IMR-90 (cell line): Measurements from ENCODE around the gene AHNAK. TPM values are rescaled to one million over a fixed set of nuclear protein-coding genes. Genes with fewer than 3 reads are reported as not detected.

Source experiments
- ATAC-seq: fragments of 200-7000 bp; cut with Tn5 transposase; 2 replicates; pipeline ENCODE4 v1.9.1; 2020; ENCODE audit warnings: low read depth, mild to moderate bottlenecking, moderate library complexity
- BruUV-seq: library from RNA; stranded (reverse); fragments of 400-500 nt; replicated peaks from 2 replicates; lab custom pipeline; 2021; lab: Mats Ljungman, UMichigan
- CTCF ChIA-PET: fragments of 300-600 bp; formaldehyde crosslinking; extraction: SDS; loops from one replicate; lab custom pipeline; 2021; ENCODE audit warnings: antibody characterized with exemption; lab: Yijun Ruan, JAX
- POLR2A ChIA-PET: fragments of 300-600 bp; sonication (Branson Sonifier 250); formaldehyde crosslinking; loops from one replicate; lab custom pipeline; 2022; ENCODE audit warnings: antibody characterized with exemption; ENCODE audit not compliant: unreplicated experiment; lab: Charles Lee
- DNase-seq: peaks from one replicate; pipeline ENCODE4 v3.0.0; 2013
- H2AFZ ChIP-seq: replicated peaks from 2 replicates; pipeline ENCODE3; 2013; ENCODE audit warnings: low read length, mild to moderate bottlenecking; ENCODE audit not compliant: poor library complexity
- H2AK5ac ChIP-seq: 2 replicates; pipeline ENCODE4 v1.6.1; 2013; ENCODE audit warnings: low read depth, low read length, inconsistent platforms
- H2AK9ac ChIP-seq: replicated peaks from 2 replicates; pipeline ENCODE3; 2013; ENCODE audit warnings: mild to moderate bottlenecking, low read depth, low read length, moderate library complexity; ENCODE audit not compliant: poor library complexity
- H2BK120ac ChIP-seq: 2 replicates; pipeline ENCODE4 v1.6.1; 2013; ENCODE audit warnings: low read depth, low read length, inconsistent platforms
- H2BK15ac ChIP-seq: 3 replicates; pipeline ENCODE4 v1.6.1; 2013; ENCODE audit warnings: low read depth, low read length, inconsistent platforms
- H2BK20ac ChIP-seq: 2 replicates; pipeline ENCODE4 v1.6.1; 2013; ENCODE audit warnings: low read depth, mild to moderate bottlenecking, inconsistent platforms, low read length, moderate library complexity
- H2BK5ac ChIP-seq: 2 replicates; pipeline ENCODE4 v1.6.1; 2013; ENCODE audit warnings: mild to moderate bottlenecking, low read depth, low read length, inconsistent platforms; ENCODE audit not compliant: poor library complexity, severe bottlenecking
- H3K14ac ChIP-seq: replicated peaks from 2 replicates; pipeline ENCODE4 v1.6.1; 2013; ENCODE audit warnings: low read depth, low read length, inconsistent platforms
- H3K18ac ChIP-seq: 2 replicates; pipeline ENCODE4 v1.6.1; 2013; ENCODE audit warnings: low read depth, low read length, control low read depth
- H3K23ac ChIP-seq: 2 replicates; pipeline ENCODE4 v1.6.1; 2013; ENCODE audit warnings: low read depth, low read length, inconsistent platforms
- H3K27ac ChIP-seq: 2 replicates; pipeline ENCODE4 v1.5.1; 2013; ENCODE audit warnings: mild to moderate bottlenecking, control low read depth, low read length; ENCODE audit not compliant: insufficient read depth
- H3K27me3 ChIP-seq: 2 replicates; pipeline ENCODE4 v1.6.1; 2013; ENCODE audit warnings: low read length; ENCODE audit not compliant: control insufficient read depth, insufficient read depth
- H3K36me3 ChIP-seq: 2 replicates; pipeline ENCODE4 v1.6.1; 2013; ENCODE audit warnings: low read length, mixed read lengths; ENCODE audit not compliant: control insufficient read depth, insufficient read depth
- H3K4ac ChIP-seq: 2 replicates; pipeline ENCODE4 v1.6.1; 2013; ENCODE audit warnings: low read depth, low read length, inconsistent platforms
- H3K4me1 ChIP-seq: 2 replicates; pipeline ENCODE4 v1.6.1; 2013; ENCODE audit warnings: low read length, mixed read lengths; ENCODE audit not compliant: control insufficient read depth, insufficient read depth
- H3K4me2 ChIP-seq: 2 replicates; pipeline ENCODE4 v1.6.1; 2013; ENCODE audit warnings: low read depth, mild to moderate bottlenecking, control low read depth, low read length, moderate library complexity
- H3K4me3 ChIP-seq: 2 replicates; pipeline ENCODE4 v1.5.1; 2013; ENCODE audit warnings: low read depth, mild to moderate bottlenecking, control low read depth, low read length, moderate library complexity; ENCODE audit not compliant: insufficient read depth
- H3K56ac ChIP-seq: 2 replicates; pipeline ENCODE4 v1.6.1; 2013; ENCODE audit warnings: low read length, inconsistent platforms; ENCODE audit not compliant: insufficient read depth; ENCODE audit errors: extremely low read depth
- H3K79me1 ChIP-seq, 2 experiments: 2 replicates each; pipeline ENCODE4 v1.6.1; 2013; ENCODE audit warnings: low read length in 2 of 2, inconsistent platforms in 1 of 2, low read depth in 1 of 2
- H3K9ac ChIP-seq: 2 replicates; pipeline ENCODE4 v1.6.1; 2013; ENCODE audit warnings: low read depth, low read length, control low read depth
- H3K9me1 ChIP-seq: 2 replicates; pipeline ENCODE4 v1.6.1; 2013; ENCODE audit warnings: low read length, inconsistent platforms; ENCODE audit not compliant: insufficient read depth
- H3K9me3 ChIP-seq: 2 replicates; pipeline ENCODE4 v1.6.1; 2013; ENCODE audit warnings: low read length; ENCODE audit not compliant: control insufficient read depth, insufficient read depth
- H4K20me1 ChIP-seq: 2 replicates; pipeline ENCODE4 v1.6.1; 2013; ENCODE audit warnings: low read length, inconsistent platforms; ENCODE audit not compliant: insufficient read depth
- H4K5ac ChIP-seq: 2 replicates; pipeline ENCODE4 v1.6.1; 2013; ENCODE audit warnings: mild to moderate bottlenecking, low read depth, low read length, control low read depth
- H4K8ac ChIP-seq, 2 experiments: 2 replicates each; pipeline ENCODE4 v1.6.1; 2013; ENCODE audit warnings: low read depth in 2 of 2, low read length in 2 of 2, control low read depth in 1 of 2, inconsistent platforms in 1 of 2
- H4K91ac ChIP-seq: 2 replicates; pipeline ENCODE4 v1.6.1; 2013; ENCODE audit warnings: low read depth, low read length, inconsistent platforms; ENCODE audit not compliant: insufficient read depth
- BHLHE40 ChIP-seq: fragments of 150-350 bp; IDR thresholded peaks from 2 replicates; pipeline ENCODE4 v1.6.1; 2016; ENCODE audit warnings: mild to moderate bottlenecking, low read depth, low read length
- MXI1 ChIP-seq: IDR thresholded peaks from 2 replicates; pipeline ENCODE4 v1.6.1; 2012; ENCODE audit warnings: low read depth, mild to moderate bottlenecking, low read length, moderate library complexity, borderline replicate concordance
- NFE2L2 ChIP-seq: fragments of 150-350 bp; IDR thresholded peaks from 2 replicates; pipeline ENCODE4 v1.6.1; 2016; ENCODE audit warnings: low read depth, mild to moderate bottlenecking, low read length
- RAD21 ChIP-seq: IDR thresholded peaks from 2 replicates; pipeline ENCODE4 v1.6.1; 2012; ENCODE audit warnings: low read length, improper control_type of control experiment
- RFX5 ChIP-seq: IDR thresholded peaks from 2 replicates; pipeline ENCODE4 v1.8.0; 2012; ENCODE audit warnings: low read depth, mild to moderate bottlenecking, low read length, moderate library complexity
- WGBS, 2 experiments: methylation state at CpG; one replicate each; pipeline versions ENCODE4 v1.1.5 to v1.1.7; 2013; ENCODE audit warnings: missing lambda C conversion rate in 2 of 2; ENCODE audit not compliant: insufficient read length in 1 of 2; ENCODE audit errors: extremely low coverage in 2 of 2; 5-methylcytosine and 5-hydroxymethylcytosine counted together
- dilution Hi-C: fragments of 300-500 bp; cut with HindIII; formaldehyde crosslinking; loops from one replicate; pipeline ENCODE4 v1.14.3; 2018; ENCODE audit warnings: low sequenced_read_pairs; ENCODE audit not compliant: unreplicated experiment
- in situ Hi-C: fragments of 300-500 bp; cut with MboI; formaldehyde crosslinking; loops from 3 replicates; pipeline ENCODE4 v1.14.3; 2019; ENCODE audit warnings: low sequenced_read_pairs, inconsistent platforms, mixed read lengths
- intact Hi-C: fragments of 100-400 bp; cut with micrococcal nuclease; formaldehyde crosslinking; loops from 2 replicates; pipeline ENCODE4 v1.10.0; 2022
- polyA plus RNA-seq, 3 experiments: library from polyadenylated mRNA; depleted of rRNA; stranded (reverse); fragments of >200 nt; gene quantifications; 2 replicates each; pipeline ENCODE4 v1.2.3, GENCODE V29; 2012; ENCODE audit warnings: low replicate concordance in 1 of 3
- total RNA-seq: library from RNA; depleted of rRNA; stranded (reverse); fragments of >200 nt; gene quantifications from 2 replicates; pipeline ENCODE4 v1.2.3, GENCODE V29; 2012

Gene AHNAK
- total and polyA plus RNA-seq, 2 of the 4 experiments (the other 2 are of a cell fraction): 95.1 to 695 TPM

- peak; percentile 64; the same call in 1 of the 2 replicates for TF ChIP-seq MXI1
- peak; percentile 88 for TF ChIP-seq BHLHE40
- no peak for TF ChIP-seq NFE2L2
Observed at GRCh38 chr11:62556108-62556874, 9.7 kb upstream of the AHNAK start (continued).

DNA sequence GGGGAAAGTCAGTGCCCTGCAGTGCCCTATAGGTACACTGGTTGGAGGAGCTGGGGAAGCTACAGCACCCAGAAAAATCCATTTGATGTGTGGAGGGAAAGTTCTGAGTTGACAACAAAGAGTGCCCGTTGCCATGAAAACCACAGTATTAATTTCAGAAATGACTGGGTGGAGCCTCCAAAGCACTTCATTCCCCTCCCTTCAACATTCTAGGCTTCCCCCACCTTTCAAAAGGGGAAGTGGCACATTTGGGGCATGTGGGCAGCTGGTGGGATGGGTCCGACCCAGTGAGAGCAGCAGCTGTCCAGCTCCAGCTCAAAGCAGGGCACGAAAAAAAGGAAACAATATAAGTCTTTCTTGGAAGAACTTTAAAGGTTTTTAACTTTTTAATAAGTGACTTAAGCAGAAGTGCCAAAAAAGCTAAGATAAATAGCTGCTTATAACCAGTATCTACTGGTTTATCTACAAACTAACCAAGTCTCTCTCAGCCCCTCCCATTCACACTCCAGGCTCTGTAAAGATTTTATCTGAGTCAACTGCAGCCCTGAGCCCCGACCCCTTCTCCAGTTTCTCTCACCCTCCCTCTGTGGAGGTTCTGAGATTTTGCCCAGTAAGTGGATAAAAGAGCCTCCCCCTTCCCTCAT lies 9.0 kb upstream of the AHNAK start:
- peak overlapping the region; percentile 72 for H3K18ac ChIP-seq
- ChIA-PET POLR2A (no interaction called here), CTCF (interaction anchor here (0.9 to 3.1 kb wide), 2 partner anchors 12 to 161 kb away, joined by 3 to 23 read pairs; no protein-coding TSS in a partner anchor)
- no peak for TF ChIP-seq RAD21
- TF ChIP-seq RFX5: no peak
- H3K23ac ChIP-seq: peak overlapping the region; percentile 61
- H4K91ac ChIP-seq: peak overlapping the region; percentile 85
- no peak for ATAC-seq
- no peaks in the 10 kb centered on the region for H3K27me3 ChIP-seq
- H3K4me3 ChIP-seq: no peak overlapping the region
- peak overlapping the region; percentile 82 for H2AFZ ChIP-seq
- no peaks in the 10 kb centered on the region for H3K9me3 ChIP-seq
- peaks cover 40% of the 10 kb centered on the region for H3K4me1 ChIP-seq
- H4K8ac ChIP-seq: peak overlapping the region; percentile 1 to 83; a peak in 2 of 4 replicates
- H2BK120ac ChIP-seq: peak overlapping the region; percentile 87
- peak overlapping the region; percentile 70 for H3K14ac ChIP-seq
- peak overlapping the region; percentile 75; the same call in 2 of the 3 replicates for H2BK15ac ChIP-seq
- H2BK5ac ChIP-seq: peak overlapping the region; percentile 87
- peak overlapping the region; percentile 55 for H4K5ac ChIP-seq
- in situ Hi-C loops (loop anchor here (5.0 kb wide), 1 partner anchor 158 kb away; no protein-coding TSS in a partner anchor), intact Hi-C loops (no loop called here), dilution Hi-C loops (no loop called here)
- H2BK20ac ChIP-seq: peak overlapping the region; percentile 81; the same call in 1 of the 2 replicates
- H4K20me1 ChIP-seq: peaks cover 28% of the 10 kb centered on the region
- H3K9me1 ChIP-seq: peaks cover 27% of the 10 kb centered on the region
- DNase-seq: peak; percentile 30
- no TSS peak for BruUV-seq
- H3K9ac ChIP-seq: peak overlapping the region; percentile 47
- peak overlapping the region; percentile 75 for H3K4me2 ChIP-seq
- peak overlapping the region; percentile 80 for H3K27ac ChIP-seq
- peak overlapping the region; percentile 99 for H2AK5ac ChIP-seq
- H2AK9ac ChIP-seq: peak overlapping the region; percentile 92
- WGBS, 2 experiments: 0% methylated on average over 1 of the region's 4 CpGs; no CpG with 5 or more reads in 1 of the 2 experiments
- H3K56ac ChIP-seq: peak overlapping the region; percentile 83
- peak overlapping the region; percentile 95 for H3K4ac ChIP-seq
- peaks cover 19% of the 10 kb centered on the region for H3K36me3 ChIP-seq
- H3K79me1 ChIP-seq: peaks cover 21 to 56% of the 10 kb centered on the region in 2 experiments
